Glomerular visceral epithelial cell (primary cell): ENCODE data around the gene MED26.
A peak's percentile ranks its signal among the peaks of the same experiment; 100 is the strongest.
"Not testable (repeated sequence)": the region's sequence is repeated elsewhere in the genome, so short reads cannot be mapped to it uniquely, and the experiment has no call there.

ENCODE experiments used
- DNase-seq: peaks from one replicate; pipeline ENCODE4 v3.0.0-alpha.2; 2016; ENCODE audit errors: extremely low spot score

MED26 gene

GRCh38 chr19:16573925-16574324, 54.1 kb downstream of the MED26 start:
- no peak for DNase-seq

- DNase-seq: no peak
Observed at GRCh38 chr19:16573296-16573695, 54.7 kb downstream of the MED26 start.

DNA sequence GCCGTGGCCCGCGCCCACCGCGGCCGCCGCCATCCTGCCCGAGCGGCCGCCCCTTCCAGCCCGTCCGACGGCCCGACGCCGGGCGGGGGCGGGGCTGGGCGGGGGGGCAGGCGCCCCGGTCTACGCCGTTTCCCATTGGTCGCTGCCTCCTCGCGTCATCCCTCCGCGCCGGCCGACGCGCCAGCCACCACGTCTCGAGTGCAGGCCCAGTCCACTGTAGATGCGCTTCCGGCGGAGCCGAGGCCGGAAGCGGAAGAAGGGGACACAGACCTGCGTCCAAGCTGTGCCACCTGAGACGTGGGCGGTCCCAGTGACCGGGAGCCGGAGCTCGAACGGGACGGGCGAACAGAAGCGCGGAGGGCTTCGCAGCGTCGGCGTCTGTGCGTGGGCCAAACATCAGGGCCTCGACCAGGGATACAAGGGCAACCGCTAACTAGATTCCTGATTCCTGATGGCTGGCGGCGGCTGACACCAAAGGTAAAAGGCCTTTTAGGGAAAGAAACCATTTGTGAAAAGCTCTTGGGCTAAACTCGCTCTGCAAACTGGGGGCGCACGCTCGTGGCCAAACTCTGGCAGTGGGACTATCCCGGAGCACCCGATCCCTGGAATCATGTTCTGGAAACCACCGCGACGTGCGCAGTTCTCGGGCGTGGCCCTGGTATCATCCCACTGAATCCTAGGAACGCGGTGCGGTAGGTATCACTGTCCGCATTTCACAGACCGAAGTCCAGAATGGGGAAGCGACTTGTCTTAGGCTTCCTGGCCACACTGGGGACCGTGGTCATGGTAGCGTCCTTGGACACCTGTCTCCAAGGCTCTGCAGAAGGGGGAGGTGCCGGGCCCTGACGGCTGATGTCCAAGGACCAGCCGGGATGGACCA, 55.4 kb downstream of the MED26 start, which contains the start of gene SLC35E1:
TSS of gene SLC35E1 (minus strand) at position 84 of the 880 bp plus-strand sequence. CDS start at position 33, 51 bp downstream.
- DNase-seq: peak; percentile 98

- peak; percentile 34 for DNase-seq
Observed at GRCh38 chr19:16571822-16572331, 56.1 kb downstream of the MED26 start.

GRCh38 chr19:16571283-16571682, 56.7 kb downstream of the MED26 start:
- peak; percentile 52 for DNase-seq

- no peak for DNase-seq
Observed at GRCh38 chr19:16569609-16570320, 58.2 kb downstream of the MED26 start.

DNA sequence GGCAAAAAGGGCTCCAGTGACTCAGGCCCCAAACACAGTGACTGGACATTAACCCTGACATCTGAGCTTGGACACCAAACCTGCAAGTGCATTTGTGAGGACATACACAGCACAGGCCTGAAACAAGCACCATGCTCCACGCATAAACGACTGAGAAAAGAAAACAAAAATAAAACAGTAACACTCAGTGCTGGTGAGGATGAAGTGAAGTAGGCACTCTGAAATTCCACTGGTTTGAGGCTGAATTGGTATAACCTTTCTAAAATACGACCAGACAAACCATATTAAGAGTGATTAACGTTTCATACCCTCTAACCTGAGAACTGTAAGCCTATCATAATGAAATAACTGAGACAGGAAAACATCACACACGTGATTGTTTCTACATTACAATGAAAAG, 61.3 kb downstream of the MED26 start:
- DNase-seq: no peak

- no peak for DNase-seq
Observed at GRCh38 chr19:16566161-16566560, 61.8 kb downstream of the MED26 start.

- DNase-seq: no peak
Observed at GRCh38 chr19:16564842-16565241, 63.2 kb downstream of the MED26 start.

GRCh38 chr19:16562608-16563025, 65.4 kb downstream of the MED26 start:
- DNase-seq: no peak

GRCh38 chr19:16561382-16561781, 66.6 kb downstream of the MED26 start:
- no peak for DNase-seq

- no peak for DNase-seq
Observed at GRCh38 chr19:16559780-16560276, 68.2 kb downstream of the MED26 start.

- no peak for DNase-seq
Observed at GRCh38 chr19:16554776-16555175, 73.2 kb downstream of the MED26 start.

DNA sequence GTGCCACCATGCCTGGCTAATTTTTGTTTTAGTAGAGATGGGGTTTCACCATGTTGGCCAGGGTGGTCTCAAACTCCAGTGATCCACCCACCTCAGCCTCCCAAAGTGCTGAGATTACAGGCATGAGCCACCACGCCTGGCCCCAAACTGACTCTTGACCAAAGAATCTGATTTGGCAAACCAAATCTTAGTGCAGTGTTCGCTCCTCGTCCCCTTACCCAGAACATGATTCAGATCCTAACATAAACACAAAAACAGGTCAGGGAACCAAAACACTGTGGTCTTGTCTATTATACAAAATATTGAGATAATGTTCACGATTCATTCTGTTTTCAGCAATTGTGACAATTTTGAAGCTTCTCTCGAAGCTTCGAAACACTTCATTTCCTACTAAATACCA, 76.1 kb downstream of the MED26 start:
- not testable (repeated sequence) for DNase-seq

GRCh38 chr19:16548956-16549355, 79.0 kb downstream of the MED26 start:
- no peak for DNase-seq

GRCh38 chr19:16544473-16545231, 83.4 kb downstream of the MED26 start:
- no peak for DNase-seq

GRCh38 chr19:16543734-16544133, 84.3 kb downstream of the MED26 start:
- DNase-seq: not testable (repeated sequence)

- peak; percentile 16 for DNase-seq
Observed at GRCh38 chr19:16542910-16543472, 85.0 kb downstream of the MED26 start.

DNA sequence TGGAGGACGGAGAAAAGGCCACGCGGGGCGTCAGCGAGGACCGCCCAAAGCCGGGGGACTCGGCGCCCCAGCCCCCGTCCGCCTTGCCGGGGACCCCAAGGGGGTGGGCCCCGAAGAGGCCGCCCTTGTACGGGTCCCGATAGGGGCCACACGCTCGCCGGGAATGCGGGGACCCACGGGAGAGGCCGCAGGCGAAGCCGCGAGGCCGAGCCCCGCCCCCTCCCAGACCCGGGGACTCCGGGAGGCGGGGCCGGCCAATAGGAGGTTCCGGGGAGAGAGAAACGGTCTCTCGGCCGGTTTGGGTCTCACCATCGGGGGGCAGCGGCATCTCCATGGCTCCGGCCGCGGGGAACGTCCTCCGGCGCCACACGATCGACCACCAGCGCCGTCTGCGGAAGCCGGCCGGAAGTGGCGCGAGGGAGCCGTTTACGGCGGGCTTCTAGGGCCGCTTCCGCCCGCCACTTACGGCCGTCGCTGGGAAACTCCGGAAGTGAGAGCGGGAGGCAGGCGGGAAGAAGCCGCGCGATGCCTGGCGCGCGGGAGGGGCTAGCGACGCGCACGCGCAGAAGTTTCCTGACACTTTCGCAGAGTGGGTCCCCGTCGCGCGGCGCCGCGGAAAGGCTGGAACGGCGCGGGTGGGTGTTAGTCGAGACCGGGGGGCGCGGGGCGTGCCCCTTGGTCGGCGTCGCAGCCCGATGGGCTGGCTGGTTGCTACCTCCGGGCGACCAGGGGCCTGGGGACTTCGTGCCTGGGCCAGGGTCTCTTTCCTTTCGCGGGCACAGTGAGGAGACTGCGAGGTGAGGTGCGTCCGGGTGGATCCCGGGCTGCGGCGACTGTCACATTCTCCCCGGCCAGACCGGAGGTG, 85.7 kb downstream of the MED26 start, which contains the start of gene CHERP:
TSS of gene CHERP (minus strand) at position 393 of the 865 bp plus-strand sequence. CDS start at position 334, 59 bp downstream.
- peak; percentile 95 for DNase-seq

DNA sequence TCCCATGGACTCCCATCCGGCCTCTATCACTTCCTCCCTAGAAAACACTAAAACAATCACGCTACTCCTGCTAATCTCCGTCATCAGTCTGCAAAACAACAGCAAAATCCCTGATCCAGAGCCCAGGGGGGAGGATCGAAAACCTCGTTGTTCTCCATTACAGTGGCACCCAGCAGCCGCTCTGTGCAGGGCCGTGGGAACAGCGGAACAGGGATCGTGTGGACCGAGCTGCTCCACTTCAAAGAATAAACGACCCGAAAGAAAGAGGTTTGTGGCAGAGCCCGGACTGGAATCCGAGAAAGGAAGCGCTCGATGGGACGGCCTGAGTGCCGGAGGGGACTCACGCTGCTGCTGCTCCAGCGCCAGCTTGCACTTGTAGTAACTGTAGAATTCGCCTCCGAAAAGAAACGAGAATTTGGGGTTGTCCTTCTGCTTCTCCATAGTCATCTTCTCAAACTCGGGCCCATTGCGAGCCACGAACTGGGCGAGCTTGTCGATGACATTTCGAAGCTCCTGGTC, 86.4 kb downstream of the MED26 start:
- peak; percentile 22 for DNase-seq
